Activated CD4-positive, alpha-beta T cell treated with anti-CD3 and anti-CD28 coated beads for 48 hours (primary cell): ENCODE data around the gene CDC42SE1.

Experiments used
- DNase-seq: peaks from one replicate; pipeline ENCODE4 v3.0.0-alpha.2; 2020

The CDC42SE1 gene

DNA sequence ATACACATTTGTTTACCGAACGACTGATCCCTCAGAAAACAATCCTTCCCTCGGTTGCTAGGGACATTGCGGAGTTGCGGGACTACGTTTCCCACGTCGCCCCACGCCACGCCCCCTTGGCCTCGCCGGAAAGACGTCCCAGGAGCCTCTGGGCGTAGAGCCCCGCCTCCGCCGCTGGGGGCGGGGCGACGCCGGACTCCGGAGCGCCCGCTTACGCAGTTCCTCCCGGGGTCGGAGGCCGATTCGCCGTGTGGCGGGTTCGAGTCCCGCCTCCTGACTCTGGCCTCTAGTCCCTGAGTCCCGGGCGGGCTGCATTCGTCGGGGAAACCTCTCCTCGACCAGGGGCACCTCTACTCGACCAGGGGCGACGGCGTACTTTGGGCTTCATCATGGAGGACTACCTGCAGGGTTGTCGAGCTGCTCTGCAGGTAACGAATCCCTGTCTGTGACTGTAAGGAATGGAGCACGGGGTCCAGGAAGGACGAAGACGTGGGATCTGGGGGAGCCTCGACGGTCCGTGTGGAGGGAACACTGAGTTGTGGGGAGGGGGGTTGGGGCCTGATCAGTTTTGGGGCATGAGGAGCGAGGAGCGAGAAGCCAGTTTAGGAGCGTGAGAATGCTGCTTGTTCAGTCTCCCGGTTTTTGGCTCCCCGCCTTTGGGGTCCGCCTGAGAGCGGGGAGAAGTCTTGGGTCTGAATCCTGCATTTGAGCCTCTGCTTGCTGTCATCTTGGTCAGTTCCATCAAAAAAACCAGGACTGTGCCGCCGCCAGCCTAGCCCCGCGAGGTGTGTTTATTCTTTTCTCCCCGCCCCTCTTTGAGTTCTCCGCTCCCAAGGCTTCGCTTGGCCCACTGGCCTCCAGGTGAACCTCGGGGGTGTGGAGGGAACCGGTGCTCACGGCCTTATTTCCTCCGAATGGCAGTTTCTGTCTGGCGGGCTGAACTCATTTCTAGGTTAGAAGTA is 50.9 kb downstream of the CDC42SE1 start, which contains the start of gene PRUNE1:
Gene PRUNE1 (plus strand): TSS at position 206 of the 962 bp plus-strand sequence. CDS start 184 bp downstream, at position 390.
- DNase-seq, result peak; percentile 99

DNA sequence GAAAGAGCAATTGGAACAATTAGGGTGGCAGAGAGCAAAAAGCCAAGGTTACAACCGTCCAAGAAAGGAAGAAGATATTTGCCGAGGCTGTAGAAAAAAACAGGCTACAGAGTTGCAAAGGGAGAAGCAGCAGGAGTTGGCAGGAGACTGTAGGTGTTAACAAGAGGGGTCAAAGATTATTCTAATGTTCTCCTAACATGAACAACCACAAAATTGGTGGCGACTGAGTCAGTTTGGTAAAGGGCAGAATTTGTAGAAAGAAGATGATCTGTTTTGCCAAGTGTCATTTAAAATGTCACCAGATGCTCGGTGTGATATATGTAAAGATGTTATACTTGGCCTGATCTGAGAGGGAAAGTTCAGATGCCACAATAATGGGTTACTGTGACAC is 51.6 kb downstream of the CDC42SE1 start:
- DNase-seq, result no peak

- peak; percentile 61 for DNase-seq
These were observed 52.9 kb downstream of the CDC42SE1 start, which contains the start of gene MINDY1 for GRCh38 chr1:151006327-151007052. MINDY1 (minus strand) TSS chr1:151006902; CDS start chr1:151002617, 4,285 bp downstream.

DNA sequence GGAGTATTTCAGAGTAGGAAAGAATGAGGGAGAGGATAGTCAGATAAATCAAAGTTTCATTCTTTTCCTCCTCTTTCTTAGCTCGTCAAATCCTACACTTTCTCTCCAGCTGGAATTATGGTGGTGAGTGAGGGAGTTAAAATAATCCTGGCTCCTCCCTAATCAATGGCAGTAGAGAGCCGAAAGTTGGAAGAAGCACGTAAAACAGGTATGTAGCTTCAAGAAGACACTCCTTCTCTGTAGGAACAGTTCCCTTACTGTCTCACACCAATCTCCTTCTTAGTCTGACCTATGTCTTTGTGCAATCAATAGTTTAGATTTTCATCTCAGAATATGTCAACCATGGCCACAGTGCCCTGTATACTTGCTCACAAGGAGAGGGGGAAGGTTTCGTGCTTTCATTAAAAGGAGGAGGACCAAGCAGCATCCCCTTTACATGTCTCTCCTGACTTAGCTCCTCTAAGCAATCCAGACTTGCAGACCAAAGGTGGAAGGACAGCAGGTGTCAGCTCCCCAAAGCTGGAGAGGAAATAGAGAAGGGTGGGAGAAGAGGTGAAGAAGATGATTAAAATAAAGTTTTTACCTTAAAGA is 53.6 kb downstream of the CDC42SE1 start:
- DNase-seq, result no peak

DNA sequence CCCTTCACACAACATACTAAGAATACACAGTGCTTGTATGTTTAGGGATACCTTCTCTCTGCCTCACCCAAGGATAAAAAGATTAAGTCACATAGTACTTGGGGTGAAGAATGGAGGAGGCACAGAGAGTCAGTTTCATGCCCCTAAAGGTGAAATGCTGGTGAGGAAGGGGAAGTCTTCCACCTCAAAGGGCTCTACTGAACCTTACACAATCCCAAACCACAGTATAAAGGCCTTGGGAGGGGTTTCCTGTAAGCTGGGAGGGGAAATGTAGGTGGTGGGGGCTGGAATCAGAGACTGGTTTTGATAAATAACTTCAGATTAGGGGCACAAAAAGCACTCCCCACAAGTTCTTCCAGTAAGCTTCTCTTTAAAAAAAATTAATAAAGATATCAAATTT is 56.2 kb downstream of the CDC42SE1 start:
- no peak for DNase-seq

DNA sequence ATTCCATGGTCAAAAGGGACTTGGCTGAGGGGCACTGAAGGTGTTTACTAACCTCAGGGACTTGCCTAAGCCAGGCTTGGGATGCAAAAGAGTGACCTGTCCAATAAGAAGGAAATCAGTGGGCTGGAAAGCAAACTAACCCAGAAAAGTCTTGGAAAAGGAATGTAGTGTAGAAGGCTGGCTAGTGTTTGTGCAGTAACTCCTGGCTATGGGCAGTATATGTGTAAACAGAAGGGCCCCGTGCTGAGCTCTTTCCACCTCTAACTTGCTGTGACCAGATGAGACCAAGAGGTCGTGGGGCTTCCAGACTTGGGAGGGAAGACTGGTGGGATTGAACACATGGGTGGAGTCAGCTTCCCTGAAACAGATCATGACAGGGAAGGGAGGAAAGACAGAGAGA is 56.8 kb downstream of the CDC42SE1 start:
- no peak for DNase-seq

DNA sequence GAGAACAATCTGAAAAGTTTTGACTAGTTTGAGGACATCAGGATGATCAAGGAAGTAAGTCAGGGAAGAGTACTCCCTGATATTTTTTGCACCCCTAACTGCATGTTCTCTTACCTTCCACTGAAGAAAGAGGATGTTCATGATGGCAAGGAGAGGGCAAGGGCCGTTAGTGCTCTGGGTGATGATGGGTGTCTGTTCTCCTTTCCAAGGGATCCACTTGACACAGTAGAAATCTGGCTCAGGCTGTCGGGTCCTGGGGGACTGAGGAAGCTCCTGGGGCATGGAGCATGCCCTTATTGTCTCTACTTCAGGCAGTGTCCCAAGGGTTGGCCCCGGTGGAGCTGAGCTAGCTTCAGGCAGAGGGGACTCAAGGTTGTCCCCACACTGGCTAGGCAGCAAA is 57.4 kb downstream of the CDC42SE1 start:
- no peak for DNase-seq

DNA sequence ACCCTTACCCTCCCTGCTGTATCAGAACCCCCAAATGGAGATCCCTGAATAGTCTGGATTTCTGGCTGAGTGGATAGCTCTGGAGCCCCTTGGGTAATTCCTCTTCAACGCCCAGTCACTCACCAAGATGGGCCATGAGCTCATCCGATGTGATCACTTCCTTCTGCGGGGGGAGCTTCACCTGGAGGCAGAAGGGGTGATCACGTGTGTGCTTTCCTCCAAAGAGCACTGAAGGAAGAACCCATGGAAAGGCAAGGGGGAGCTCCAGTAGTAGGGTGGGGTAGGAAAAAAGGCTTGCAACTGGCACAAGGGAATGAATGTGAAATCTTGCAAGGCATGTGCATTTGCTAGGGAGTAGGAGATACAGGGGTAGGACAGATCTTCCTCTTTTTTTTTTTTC is 57.8 kb downstream of the CDC42SE1 start:
- no peak for DNase-seq
